ENCODE measurements around the gene HIP1.
"Not testable (repeated sequence)": the region's sequence is repeated elsewhere in the genome, so short reads cannot be mapped to it uniquely, and the experiment has no call there.

Gene HIP1

GRCh38 chr7:75642810-75643486 lies 95.8 kb downstream of the HIP1 start:
- peaks cover 7% of the 10 kb centered on the region for H3K4me1 ChIP-seq (ENCODE audit: control insufficient read depth, low read depth, low read length)
- no peak overlapping the region for H3K4me3 ChIP-seq (ENCODE audit: low read length)
- no peaks in the 10 kb centered on the region for H3K27me3 ChIP-seq (ENCODE audit: control insufficient read depth, insufficient read depth, low read length)
- H3K36me3 ChIP-seq (ENCODE audit: control insufficient read depth, low read depth, low read length): no peaks in the 10 kb centered on the region
- H3K9ac ChIP-seq (ENCODE audit: low read length): no peak overlapping the region
- H3K9me3 ChIP-seq (ENCODE audit: control insufficient read depth, low read depth, low read length): no peaks in the 10 kb centered on the region
- H3K27ac ChIP-seq (ENCODE audit: low read length): no peak overlapping the region

- Histone ChIP-seq H3K27me3 (ENCODE audit: control insufficient read depth, insufficient read depth, low read length) (no peaks in the 10 kb centered on the region), H3K4me1 (ENCODE audit: control insufficient read depth, low read depth, low read length) (peaks cover 20% of the 10 kb centered on the region), H3K9ac (ENCODE audit: low read length) (peak overlapping the region; percentile 89), H3K9me3 (ENCODE audit: control insufficient read depth, low read depth, low read length) (no peaks in the 10 kb centered on the region), H3K27ac (ENCODE audit: low read length) (peak overlapping the region; percentile 99), H3K4me3 (ENCODE audit: low read length) (peak overlapping the region; percentile 71), H3K36me3 (ENCODE audit: control insufficient read depth, low read depth, low read length) (peaks cover 4% of the 10 kb centered on the region)
Observed at GRCh38 chr7:75640201-75640600, 98.5 kb downstream of the HIP1 start.

GRCh38 chr7:75639886-75640190 lies 98.9 kb downstream of the HIP1 start:
- peak overlapping the region; percentile 99 for H3K27ac ChIP-seq (ENCODE audit: low read length)
- no peaks in the 10 kb centered on the region for H3K27me3 ChIP-seq (ENCODE audit: control insufficient read depth, insufficient read depth, low read length)
- peaks cover 20% of the 10 kb centered on the region for H3K4me1 ChIP-seq (ENCODE audit: control insufficient read depth, low read depth, low read length)
- H3K4me3 ChIP-seq (ENCODE audit: low read length): peak overlapping the region; percentile 71
- H3K36me3 ChIP-seq (ENCODE audit: control insufficient read depth, low read depth, low read length): peaks cover 8% of the 10 kb centered on the region
- no peaks in the 10 kb centered on the region for H3K9me3 ChIP-seq (ENCODE audit: control insufficient read depth, low read depth, low read length)
- H3K9ac ChIP-seq (ENCODE audit: low read length): peak overlapping the region; percentile 89

GRCh38 chr7:75639071-75639885 lies 99.5 kb downstream of the HIP1 start:
- H3K27ac ChIP-seq (ENCODE audit: low read length): peak overlapping the region; percentile 99
- H3K27me3 ChIP-seq (ENCODE audit: control insufficient read depth, insufficient read depth, low read length): no peaks in the 10 kb centered on the region
- peaks cover 8% of the 10 kb centered on the region for H3K36me3 ChIP-seq (ENCODE audit: control insufficient read depth, low read depth, low read length)
- peaks cover 20% of the 10 kb centered on the region for H3K4me1 ChIP-seq (ENCODE audit: control insufficient read depth, low read depth, low read length)
- H3K9me3 ChIP-seq (ENCODE audit: control insufficient read depth, low read depth, low read length): no peaks in the 10 kb centered on the region
- H3K9ac ChIP-seq (ENCODE audit: low read length): peak overlapping the region; percentile 92
- peak overlapping the region; percentile 92 for H3K4me3 ChIP-seq (ENCODE audit: low read length)

DNA sequence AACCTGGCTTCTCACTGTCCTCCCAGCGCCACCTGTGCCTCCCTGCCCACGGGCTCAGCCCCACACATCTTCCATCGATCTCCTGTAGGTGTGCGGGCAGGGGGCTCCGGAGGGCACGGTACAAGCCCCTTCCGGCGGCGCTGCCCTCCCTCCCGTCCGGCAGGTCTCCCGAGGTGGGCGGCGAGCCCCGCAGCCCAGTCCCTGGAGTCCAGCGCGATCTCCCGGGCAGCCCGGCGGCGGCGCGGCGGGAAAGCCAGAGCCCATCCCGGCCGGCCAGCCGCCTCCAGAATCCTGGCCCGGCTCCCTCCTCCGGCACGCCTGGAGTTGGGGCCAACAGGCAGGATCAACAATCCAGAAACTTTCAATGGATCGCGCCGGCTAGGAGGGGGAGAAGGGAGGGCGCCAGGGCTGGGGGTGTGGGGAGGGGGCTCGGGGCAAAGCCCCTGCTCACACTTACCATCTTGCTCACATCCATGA lies 100.1 kb downstream of the HIP1 start:
- peaks cover 8% of the 10 kb centered on the region for H3K36me3 ChIP-seq (ENCODE audit: control insufficient read depth, low read depth, low read length)
- H3K9me3 ChIP-seq (ENCODE audit: control insufficient read depth, low read depth, low read length): no peaks in the 10 kb centered on the region
- peak overlapping the region; percentile 92 for H3K4me3 ChIP-seq (ENCODE audit: low read length)
- no peaks in the 10 kb centered on the region for H3K27me3 ChIP-seq (ENCODE audit: control insufficient read depth, insufficient read depth, low read length)
- peak overlapping the region; percentile 90 for H3K27ac ChIP-seq (ENCODE audit: low read length)
- H3K9ac ChIP-seq (ENCODE audit: low read length): peak overlapping the region; percentile 92
- H3K4me1 ChIP-seq (ENCODE audit: control insufficient read depth, low read depth, low read length): peaks cover 20% of the 10 kb centered on the region

DNA sequence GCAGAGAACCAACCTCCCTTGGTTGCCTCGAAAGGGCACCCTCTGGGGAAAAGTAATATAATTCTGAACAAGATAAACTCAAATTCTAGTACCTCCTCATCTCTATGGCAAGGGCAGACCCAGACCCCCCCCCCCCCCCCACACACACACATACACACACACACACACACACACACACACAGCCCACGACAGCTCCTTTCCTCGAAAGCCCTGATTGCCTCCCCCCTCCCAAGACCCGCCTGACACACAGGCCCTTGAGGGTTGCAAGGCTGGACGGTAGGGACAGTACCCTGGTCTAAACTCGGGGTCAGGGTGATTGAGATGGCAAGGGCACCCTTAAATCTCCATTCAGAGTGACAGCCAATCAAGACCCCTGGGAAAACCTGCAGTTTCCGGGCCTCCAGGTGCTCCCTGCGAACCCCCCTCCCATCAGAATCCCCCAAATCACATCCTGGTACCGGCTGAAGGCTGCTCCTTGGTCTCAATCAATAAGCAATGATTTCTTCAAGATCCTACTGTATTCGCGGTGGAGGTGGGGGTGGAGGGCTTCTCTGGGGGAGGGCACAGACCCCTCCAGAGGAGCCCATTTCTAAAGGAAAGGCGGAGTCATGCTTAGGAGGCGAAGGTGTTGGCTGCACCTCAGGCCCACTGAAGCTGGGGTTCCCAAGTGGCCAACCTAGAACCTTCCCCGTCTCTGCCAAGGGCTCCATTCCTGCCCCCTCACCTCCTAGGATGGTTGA lies 100.7 kb downstream of the HIP1 start:
- Histone ChIP-seq H3K4me1 (ENCODE audit: control insufficient read depth, low read depth, low read length) (peaks cover 20% of the 10 kb centered on the region), H3K27ac (ENCODE audit: low read length) (peak overlapping the region; percentile 90), H3K27me3 (ENCODE audit: control insufficient read depth, insufficient read depth, low read length) (no peaks in the 10 kb centered on the region), H3K36me3 (ENCODE audit: control insufficient read depth, low read depth, low read length) (peaks cover 9% of the 10 kb centered on the region), H3K9me3 (ENCODE audit: control insufficient read depth, low read depth, low read length) (no peaks in the 10 kb centered on the region), H3K9ac (ENCODE audit: low read length) (peak overlapping the region; percentile 92), H3K4me3 (ENCODE audit: low read length) (peak overlapping the region; percentile 92)

GRCh38 chr7:75635036-75635435 lies 103.7 kb downstream of the HIP1 start:
- Histone ChIP-seq H3K36me3 (ENCODE audit: control insufficient read depth, low read depth, low read length) (peaks cover 22% of the 10 kb centered on the region), H3K9me3 (ENCODE audit: control insufficient read depth, low read depth, low read length) (no peaks in the 10 kb centered on the region), H3K4me3 (ENCODE audit: low read length) (no peak overlapping the region), H3K4me1 (ENCODE audit: control insufficient read depth, low read depth, low read length) (peaks cover 23% of the 10 kb centered on the region), H3K27ac (ENCODE audit: low read length) (no peak overlapping the region), H3K9ac (ENCODE audit: low read length) (no peak overlapping the region), H3K27me3 (ENCODE audit: control insufficient read depth, insufficient read depth, low read length) (no peaks in the 10 kb centered on the region)

DNA sequence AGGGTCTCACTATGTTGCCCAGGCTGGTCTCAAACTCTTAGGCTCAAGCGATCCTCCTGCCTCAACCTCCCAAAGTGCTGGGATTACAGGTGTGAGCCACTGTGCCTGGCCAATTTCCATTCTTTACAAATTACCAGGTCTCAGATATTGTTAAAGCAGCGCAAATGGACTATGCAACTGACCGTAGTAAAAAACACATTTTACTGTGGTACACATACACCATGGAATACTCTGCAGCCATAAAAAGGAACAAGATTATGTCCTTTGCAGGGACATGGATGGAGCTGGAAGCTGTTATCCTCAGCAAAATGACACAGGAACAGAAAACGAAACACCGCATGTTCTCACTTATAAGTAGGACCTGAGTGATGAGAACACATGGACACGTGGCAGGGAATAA lies 106.2 kb downstream of the HIP1 start:
- H3K27ac ChIP-seq (ENCODE audit: low read length); H3K9ac ChIP-seq (ENCODE audit: low read length); H3K27me3 ChIP-seq (ENCODE audit: control insufficient read depth, insufficient read depth, low read length); H3K9me3 ChIP-seq (ENCODE audit: control insufficient read depth, low read depth, low read length); H3K4me3 ChIP-seq (ENCODE audit: low read length): not testable (repeated sequence)
- H3K4me1 ChIP-seq (ENCODE audit: control insufficient read depth, low read depth, low read length): peaks cover 17% of the 10 kb centered on the region
- peaks cover 25% of the 10 kb centered on the region for H3K36me3 ChIP-seq (ENCODE audit: control insufficient read depth, low read depth, low read length)

- H3K4me3 ChIP-seq (ENCODE audit: low read length): no peak overlapping the region
- H3K9ac ChIP-seq (ENCODE audit: low read length): peak overlapping the region; percentile 17
- H3K36me3 ChIP-seq (ENCODE audit: control insufficient read depth, low read depth, low read length): peaks cover 21% of the 10 kb centered on the region
- H3K4me1 ChIP-seq (ENCODE audit: control insufficient read depth, low read depth, low read length): peaks cover 9% of the 10 kb centered on the region
- no peaks in the 10 kb centered on the region for H3K9me3 ChIP-seq (ENCODE audit: control insufficient read depth, low read depth, low read length)
- no peak overlapping the region for H3K27ac ChIP-seq (ENCODE audit: low read length)
- H3K27me3 ChIP-seq (ENCODE audit: control insufficient read depth, insufficient read depth, low read length): no peaks in the 10 kb centered on the region
Observed at GRCh38 chr7:75631711-75632110, 107.0 kb downstream of the HIP1 start.

DNA sequence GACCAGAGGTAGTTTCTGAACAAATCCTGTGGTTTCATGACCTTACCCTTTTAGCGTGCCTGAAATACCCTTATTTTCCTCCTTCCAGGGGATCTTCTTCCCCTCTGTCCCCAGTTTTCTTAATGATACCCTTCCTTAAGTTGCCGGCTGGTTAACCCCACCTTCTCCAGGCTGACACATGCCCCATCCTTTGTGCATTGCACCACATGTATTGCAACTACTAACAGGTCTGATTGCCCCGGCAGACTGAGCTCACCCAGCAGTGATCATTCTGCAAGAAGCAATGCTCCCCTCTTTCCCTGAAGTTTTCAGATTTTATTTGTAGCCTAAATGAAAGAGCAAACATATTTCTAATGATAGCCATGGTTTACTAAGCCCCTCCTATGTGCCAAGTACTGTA lies 108.2 kb downstream of the HIP1 start:
- Histone ChIP-seq H3K36me3 (ENCODE audit: control insufficient read depth, low read depth, low read length) (peaks cover 21% of the 10 kb centered on the region), H3K27ac (ENCODE audit: low read length) (no peak overlapping the region), H3K4me1 (ENCODE audit: control insufficient read depth, low read depth, low read length) (peaks cover 6% of the 10 kb centered on the region), H3K9ac (ENCODE audit: low read length) (no peak overlapping the region), H3K4me3 (ENCODE audit: low read length) (no peak overlapping the region), H3K9me3 (ENCODE audit: control insufficient read depth, low read depth, low read length) (no peaks in the 10 kb centered on the region), H3K27me3 (ENCODE audit: control insufficient read depth, insufficient read depth, low read length) (no peaks in the 10 kb centered on the region)

DNA sequence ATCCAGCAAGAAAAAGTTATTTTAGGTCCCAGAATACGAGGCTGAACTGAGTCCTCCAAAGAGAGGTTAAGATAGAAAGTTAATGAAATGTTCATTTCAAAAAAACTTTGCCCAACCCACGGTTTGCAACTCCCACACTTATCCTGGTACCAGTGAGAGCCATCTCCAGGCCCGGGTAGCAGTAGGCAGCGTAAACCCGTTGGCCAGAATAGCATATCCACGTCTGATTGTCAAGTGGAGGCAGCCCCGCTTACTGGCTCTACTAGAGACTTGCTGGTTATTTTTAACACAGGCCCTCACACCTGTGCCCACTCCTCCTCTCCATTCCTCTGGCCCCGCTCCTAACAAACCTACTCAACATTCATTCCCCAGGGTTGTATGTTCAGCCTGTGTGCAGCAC lies 109.7 kb downstream of the HIP1 start:
- Histone ChIP-seq H3K9ac (ENCODE audit: low read length) (no peak overlapping the region), H3K36me3 (ENCODE audit: control insufficient read depth, low read depth, low read length) (peaks cover 17% of the 10 kb centered on the region), H3K27ac (ENCODE audit: low read length) (no peak overlapping the region), H3K9me3 (ENCODE audit: control insufficient read depth, low read depth, low read length) (no peaks in the 10 kb centered on the region), H3K4me1 (ENCODE audit: control insufficient read depth, low read depth, low read length) (peaks cover 6% of the 10 kb centered on the region), H3K4me3 (ENCODE audit: low read length) (no peak overlapping the region), H3K27me3 (ENCODE audit: control insufficient read depth, insufficient read depth, low read length) (no peaks in the 10 kb centered on the region)

All from iPS-18a (cell line).